ENCODE measurements around the gene PACSIN1. TPM values are rescaled to one million over a fixed set of nuclear protein-coding genes. Genes with fewer than 3 reads are reported as not detected.

The PACSIN1 gene
- total RNA-seq, 4 donors from 2014 or later: 0.22 TPM; not detected in 3

DNA sequence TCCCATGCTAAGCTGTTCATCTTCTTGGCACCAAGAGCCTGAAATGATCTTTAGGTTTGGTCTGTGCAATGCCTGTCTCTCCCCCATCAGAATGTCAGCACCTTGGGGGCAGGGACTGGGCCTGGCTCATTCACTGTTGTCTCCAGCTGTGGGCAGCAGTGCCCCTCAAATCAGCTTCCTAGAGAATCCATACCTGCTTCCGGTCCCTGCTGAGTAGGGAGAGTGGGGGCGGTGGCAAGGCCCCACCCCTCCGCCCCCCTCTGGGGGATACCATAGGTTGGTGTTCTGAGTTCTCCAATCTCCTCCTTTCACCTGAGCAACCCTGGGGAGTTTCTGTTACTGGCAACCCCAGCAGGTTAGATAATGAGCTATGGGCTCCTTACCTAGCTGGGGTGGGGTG lies 109.5 kb downstream of the PACSIN1 start:
- TF ChIP-seq, protein P1, sequence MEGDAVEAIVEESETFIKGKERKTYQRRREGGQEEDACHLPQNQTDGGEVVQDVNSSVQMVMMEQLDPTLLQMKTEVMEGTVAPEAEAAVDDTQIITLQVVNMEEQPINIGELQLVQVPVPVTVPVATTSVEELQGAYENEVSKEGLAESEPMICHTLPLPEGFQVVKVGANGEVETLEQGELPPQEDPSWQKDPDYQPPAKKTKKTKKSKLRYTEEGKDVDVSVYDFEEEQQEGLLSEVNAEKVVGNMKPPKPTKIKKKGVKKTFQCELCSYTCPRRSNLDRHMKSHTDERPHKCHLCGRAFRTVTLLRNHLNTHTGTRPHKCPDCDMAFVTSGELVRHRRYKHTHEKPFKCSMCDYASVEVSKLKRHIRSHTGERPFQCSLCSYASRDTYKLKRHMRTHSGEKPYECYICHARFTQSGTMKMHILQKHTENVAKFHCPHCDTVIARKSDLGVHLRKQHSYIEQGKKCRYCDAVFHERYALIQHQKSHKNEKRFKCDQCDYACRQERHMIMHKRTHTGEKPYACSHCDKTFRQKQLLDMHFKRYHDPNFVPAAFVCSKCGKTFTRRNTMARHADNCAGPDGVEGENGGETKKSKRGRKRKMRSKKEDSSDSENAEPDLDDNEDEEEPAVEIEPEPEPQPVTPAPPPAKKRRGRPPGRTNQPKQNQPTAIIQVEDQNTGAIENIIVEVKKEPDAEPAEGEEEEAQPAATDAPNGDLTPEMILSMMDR (IDR thresholded peaks at IDR 0.05; ENCODE audit: low read depth): no peak

- TF ChIP-seq, protein P1 (IDR thresholded peaks at IDR 0.05; ENCODE audit: low read depth): no peak
These were observed 110.5 kb downstream of the PACSIN1 start for GRCh38 chr6:34576286-34576955.

DNA sequence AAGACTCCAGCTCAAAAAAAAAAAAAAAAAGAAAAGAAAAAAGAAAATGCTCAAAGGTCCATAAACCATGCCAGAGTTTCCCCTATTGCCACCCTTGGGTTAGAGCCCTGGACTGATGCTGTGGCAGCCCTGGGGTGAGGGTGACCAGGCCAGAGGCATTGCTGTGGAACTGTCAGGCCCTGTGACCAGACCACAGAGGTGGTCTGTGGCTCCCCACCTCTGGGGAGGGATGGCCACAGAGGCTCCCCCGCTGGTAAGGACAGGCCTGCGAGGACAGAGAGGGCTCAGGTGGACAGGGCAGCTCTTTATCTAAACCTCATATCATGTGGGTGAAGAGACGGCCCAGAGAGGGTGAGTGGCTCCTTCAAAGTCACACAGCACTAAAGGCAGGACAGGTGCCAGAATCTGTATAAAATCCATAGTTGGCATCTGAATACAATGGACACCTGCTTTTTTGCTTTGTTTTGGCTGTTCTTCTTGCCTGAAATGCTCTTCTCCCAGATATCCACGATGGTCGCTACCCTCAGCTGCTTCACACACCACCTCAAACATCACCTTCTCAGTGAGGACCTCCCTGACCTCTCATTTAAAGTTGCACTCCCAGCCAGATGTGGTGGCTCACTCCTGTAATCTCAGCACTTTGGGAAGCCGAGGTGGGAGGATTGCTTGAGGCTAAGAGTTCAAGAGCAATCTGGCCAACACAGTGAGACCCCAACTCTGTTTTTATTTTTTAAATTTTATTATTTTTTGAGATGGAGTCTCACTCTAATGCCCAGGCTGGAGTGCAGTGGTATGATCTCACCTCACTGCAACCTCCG lies 112.8 kb downstream of the PACSIN1 start:
- TF ChIP-seq, protein P1 (IDR thresholded peaks at IDR 0.05; ENCODE audit: low read depth): no peak

- TF ChIP-seq, protein P1 (IDR thresholded peaks at IDR 0.05; ENCODE audit: low read depth): no peak
These were observed 115.1 kb downstream of the PACSIN1 start for GRCh38 chr6:34580707-34581560.

GRCh38 chr6:34581561-34581920 lies 115.7 kb downstream of the PACSIN1 start:
- TF ChIP-seq, protein P1 (IDR thresholded peaks at IDR 0.05; ENCODE audit: low read depth): no peak

DNA sequence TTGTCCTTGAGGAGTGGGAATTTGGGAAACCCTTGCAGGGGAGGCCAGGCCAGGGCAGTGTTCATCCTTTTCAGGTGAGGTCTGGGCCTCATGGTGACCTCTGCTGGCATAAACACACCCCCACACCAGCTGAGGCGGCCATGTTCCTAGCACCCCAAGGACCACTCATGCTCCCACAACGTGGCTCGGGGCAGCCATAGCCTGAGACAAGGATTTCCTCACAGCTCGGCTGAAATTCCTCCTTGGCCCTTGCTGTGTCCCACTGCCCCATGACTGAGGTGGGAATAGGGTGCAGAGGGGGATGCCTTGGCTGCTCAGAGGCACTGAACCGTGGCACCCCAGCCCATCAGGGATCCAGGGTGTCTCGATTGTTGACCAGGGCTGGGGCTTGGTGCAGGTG lies 117.6 kb downstream of the PACSIN1 start:
- TF ChIP-seq, protein P1 (IDR thresholded peaks at IDR 0.05; ENCODE audit: low read depth): no peak
